ENCODE data around the gene GYS1.

The GYS1 gene

GRCh38 chr19:48938256-48938655 is 54.9 kb downstream of the GYS1 start:
- no peak for ATAC-seq
- TF ChIP-seq TOX (CRISPR knock-in tag; IDR thresholded peaks at IDR 0.05; ENCODE audit: borderline replicate concordance), result no peak

DNA sequence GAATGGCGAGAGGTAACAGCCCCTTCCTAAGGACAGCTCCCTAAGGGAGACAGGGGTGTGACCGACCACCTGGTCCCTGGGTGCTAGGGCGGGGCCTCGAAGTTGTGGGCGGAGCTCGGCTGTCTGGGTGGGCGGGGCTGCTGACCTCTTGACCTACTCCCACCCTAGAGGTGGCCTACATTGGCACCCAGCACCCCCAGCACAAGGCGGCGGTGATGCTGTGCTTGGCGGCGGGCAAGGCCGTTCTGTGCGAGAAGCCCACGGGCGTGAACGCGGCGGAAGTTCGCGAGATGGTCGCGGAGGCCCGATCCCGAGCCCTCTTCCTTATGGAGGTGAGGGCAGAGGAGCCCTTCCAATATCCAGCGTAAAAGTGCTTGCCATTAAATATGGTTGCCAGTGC is 57.2 kb downstream of the GYS1 start:
- ATAC-seq, result no peak
- TF ChIP-seq ISL1 (CRISPR knock-in tag; IDR thresholded peaks at IDR 0.05), result no peak
- TF ChIP-seq, protein P1, sequence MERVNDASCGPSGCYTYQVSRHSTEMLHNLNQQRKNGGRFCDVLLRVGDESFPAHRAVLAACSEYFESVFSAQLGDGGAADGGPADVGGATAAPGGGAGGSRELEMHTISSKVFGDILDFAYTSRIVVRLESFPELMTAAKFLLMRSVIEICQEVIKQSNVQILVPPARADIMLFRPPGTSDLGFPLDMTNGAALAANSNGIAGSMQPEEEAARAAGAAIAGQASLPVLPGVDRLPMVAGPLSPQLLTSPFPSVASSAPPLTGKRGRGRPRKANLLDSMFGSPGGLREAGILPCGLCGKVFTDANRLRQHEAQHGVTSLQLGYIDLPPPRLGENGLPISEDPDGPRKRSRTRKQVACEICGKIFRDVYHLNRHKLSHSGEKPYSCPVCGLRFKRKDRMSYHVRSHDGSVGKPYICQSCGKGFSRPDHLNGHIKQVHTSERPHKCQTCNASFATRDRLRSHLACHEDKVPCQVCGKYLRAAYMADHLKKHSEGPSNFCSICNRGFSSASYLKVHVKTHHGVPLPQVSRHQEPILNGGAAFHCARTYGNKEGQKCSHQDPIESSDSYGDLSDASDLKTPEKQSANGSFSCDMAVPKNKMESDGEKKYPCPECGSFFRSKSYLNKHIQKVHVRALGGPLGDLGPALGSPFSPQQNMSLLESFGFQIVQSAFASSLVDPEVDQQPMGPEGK (CRISPR knock-in tag; IDR thresholded peaks at IDR 0.05; ENCODE audit: borderline replicate concordance), result no peak
- TF ChIP-seq BACH2 (CRISPR knock-in tag; IDR thresholded peaks at IDR 0.05; ENCODE audit: borderline replicate concordance), result no peak
- TF ChIP-seq, protein P2, sequence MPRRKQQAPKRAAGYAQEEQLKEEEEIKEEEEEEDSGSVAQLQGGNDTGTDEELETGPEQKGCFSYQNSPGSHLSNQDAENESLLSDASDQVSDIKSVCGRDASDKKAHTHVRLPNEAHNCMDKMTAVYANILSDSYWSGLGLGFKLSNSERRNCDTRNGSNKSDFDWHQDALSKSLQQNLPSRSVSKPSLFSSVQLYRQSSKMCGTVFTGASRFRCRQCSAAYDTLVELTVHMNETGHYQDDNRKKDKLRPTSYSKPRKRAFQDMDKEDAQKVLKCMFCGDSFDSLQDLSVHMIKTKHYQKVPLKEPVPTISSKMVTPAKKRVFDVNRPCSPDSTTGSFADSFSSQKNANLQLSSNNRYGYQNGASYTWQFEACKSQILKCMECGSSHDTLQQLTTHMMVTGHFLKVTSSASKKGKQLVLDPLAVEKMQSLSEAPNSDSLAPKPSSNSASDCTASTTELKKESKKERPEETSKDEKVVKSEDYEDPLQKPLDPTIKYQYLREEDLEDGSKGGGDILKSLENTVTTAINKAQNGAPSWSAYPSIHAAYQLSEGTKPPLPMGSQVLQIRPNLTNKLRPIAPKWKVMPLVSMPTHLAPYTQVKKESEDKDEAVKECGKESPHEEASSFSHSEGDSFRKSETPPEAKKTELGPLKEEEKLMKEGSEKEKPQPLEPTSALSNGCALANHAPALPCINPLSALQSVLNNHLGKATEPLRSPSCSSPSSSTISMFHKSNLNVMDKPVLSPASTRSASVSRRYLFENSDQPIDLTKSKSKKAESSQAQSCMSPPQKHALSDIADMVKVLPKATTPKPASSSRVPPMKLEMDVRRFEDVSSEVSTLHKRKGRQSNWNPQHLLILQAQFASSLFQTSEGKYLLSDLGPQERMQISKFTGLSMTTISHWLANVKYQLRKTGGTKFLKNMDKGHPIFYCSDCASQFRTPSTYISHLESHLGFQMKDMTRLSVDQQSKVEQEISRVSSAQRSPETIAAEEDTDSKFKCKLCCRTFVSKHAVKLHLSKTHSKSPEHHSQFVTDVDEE (CRISPR knock-in tag; IDR thresholded peaks at IDR 0.05), result no peak
- no peak for TF ChIP-seq GLIS3 (CRISPR knock-in tag; IDR thresholded peaks at IDR 0.05)
- no peak for TF ChIP-seq TCF4 (CRISPR knock-in tag; IDR thresholded peaks at IDR 0.05; ENCODE audit: borderline replicate concordance)
- TF ChIP-seq ZFP3 (CRISPR knock-in tag; IDR thresholded peaks at IDR 0.05), result no peak
- TF ChIP-seq, protein P3, sequence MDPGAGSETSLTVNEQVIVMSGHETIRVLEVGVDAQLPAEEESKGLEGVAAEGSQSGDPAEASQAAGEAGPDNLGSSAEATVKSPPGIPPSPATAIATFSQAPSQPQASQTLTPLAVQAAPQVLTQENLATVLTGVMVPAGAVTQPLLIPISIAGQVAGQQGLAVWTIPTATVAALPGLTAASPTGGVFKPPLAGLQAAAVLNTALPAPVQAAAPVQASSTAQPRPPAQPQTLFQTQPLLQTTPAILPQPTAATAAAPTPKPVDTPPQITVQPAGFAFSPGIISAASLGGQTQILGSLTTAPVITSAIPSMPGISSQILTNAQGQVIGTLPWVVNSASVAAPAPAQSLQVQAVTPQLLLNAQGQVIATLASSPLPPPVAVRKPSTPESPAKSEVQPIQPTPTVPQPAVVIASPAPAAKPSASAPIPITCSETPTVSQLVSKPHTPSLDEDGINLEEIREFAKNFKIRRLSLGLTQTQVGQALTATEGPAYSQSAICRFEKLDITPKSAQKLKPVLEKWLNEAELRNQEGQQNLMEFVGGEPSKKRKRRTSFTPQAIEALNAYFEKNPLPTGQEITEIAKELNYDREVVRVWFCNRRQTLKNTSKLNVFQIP (CRISPR knock-in tag; IDR thresholded peaks at IDR 0.05; ENCODE audit: borderline replicate concordance, low read depth), result no peak
- TF ChIP-seq, protein P4, sequence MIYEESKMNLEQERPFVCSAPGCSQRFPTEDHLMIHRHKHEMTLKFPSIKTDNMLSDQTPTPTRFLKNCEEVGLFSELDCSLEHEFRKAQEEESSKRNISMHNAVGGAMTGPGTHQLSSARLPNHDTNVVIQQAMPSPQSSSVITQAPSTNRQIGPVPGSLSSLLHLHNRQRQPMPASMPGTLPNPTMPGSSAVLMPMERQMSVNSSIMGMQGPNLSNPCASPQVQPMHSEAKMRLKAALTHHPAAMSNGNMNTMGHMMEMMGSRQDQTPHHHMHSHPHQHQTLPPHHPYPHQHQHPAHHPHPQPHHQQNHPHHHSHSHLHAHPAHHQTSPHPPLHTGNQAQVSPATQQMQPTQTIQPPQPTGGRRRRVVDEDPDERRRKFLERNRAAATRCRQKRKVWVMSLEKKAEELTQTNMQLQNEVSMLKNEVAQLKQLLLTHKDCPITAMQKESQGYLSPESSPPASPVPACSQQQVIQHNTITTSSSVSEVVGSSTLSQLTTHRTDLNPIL (CRISPR knock-in tag; IDR thresholded peaks at IDR 0.05; ENCODE audit: low read depth), result no peak
- no peak for TF ChIP-seq ZNF565 (CRISPR knock-in tag; conservative IDR thresholded peaks at IDR 0.05; ENCODE audit: low read depth)
- TF ChIP-seq CSRNP3 (CRISPR knock-in tag; IDR thresholded peaks at IDR 0.05), result no peak
- TF ChIP-seq CSDC2 (CRISPR knock-in tag; IDR thresholded peaks at IDR 0.05), result no peak
- no peak for TF ChIP-seq ZC3H10 (CRISPR knock-in tag; IDR thresholded peaks at IDR 0.05)
- no peak for TF ChIP-seq TOX (CRISPR knock-in tag; IDR thresholded peaks at IDR 0.05; ENCODE audit: borderline replicate concordance)
- no peak for TF ChIP-seq ZNF8 (CRISPR knock-in tag; IDR thresholded peaks at IDR 0.05)
- TF ChIP-seq SNAI2 (CRISPR knock-in tag; IDR thresholded peaks at IDR 0.05), result no peak

GRCh38 chr19:48934837-48935236 is 58.3 kb downstream of the GYS1 start:
- ATAC-seq, result no peak
- no peak for TF ChIP-seq ZNF8 (CRISPR knock-in tag; IDR thresholded peaks at IDR 0.05)
- TF ChIP-seq TOX (CRISPR knock-in tag; IDR thresholded peaks at IDR 0.05; ENCODE audit: borderline replicate concordance), result no peak
- no peak for TF ChIP-seq CSRNP3 (CRISPR knock-in tag; IDR thresholded peaks at IDR 0.05)
- TF ChIP-seq, protein P1 (CRISPR knock-in tag; IDR thresholded peaks at IDR 0.05; ENCODE audit: borderline replicate concordance), result no peak
- TF ChIP-seq ZNF565 (CRISPR knock-in tag; conservative IDR thresholded peaks at IDR 0.05; ENCODE audit: low read depth), result no peak
- no peak for TF ChIP-seq OSR1 (CRISPR knock-in tag; IDR thresholded peaks at IDR 0.05)
- no peak for TF ChIP-seq TCF4 (CRISPR knock-in tag; IDR thresholded peaks at IDR 0.05; ENCODE audit: borderline replicate concordance)
- no peak for TF ChIP-seq PPARA (CRISPR knock-in tag; IDR thresholded peaks at IDR 0.05; ENCODE audit: borderline replicate concordance)
- TF ChIP-seq, protein P4 (CRISPR knock-in tag; IDR thresholded peaks at IDR 0.05; ENCODE audit: low read depth), result no peak
- no peak for TF ChIP-seq BACH2 (CRISPR knock-in tag; IDR thresholded peaks at IDR 0.05; ENCODE audit: borderline replicate concordance)
- TF ChIP-seq, protein P3 (CRISPR knock-in tag; IDR thresholded peaks at IDR 0.05; ENCODE audit: borderline replicate concordance, low read depth), result no peak
